Activated CD8-positive, alpha-beta memory T cell treated with anti-CD3 and anti-CD28 coated beads, Interleukin-2, amount 50 U/mL, for 1 hour (primary cell): ENCODE data around the gene METTL24.
"Not testable (repeated sequence)": the region's sequence is repeated elsewhere in the genome, so short reads cannot be mapped to it uniquely, and the experiment has no call there.

Experiments used
- DNase-seq: peaks from one replicate; pipeline ENCODE4 v3.0.0-alpha.2; 2020; ENCODE audit errors: extremely low read depth

The METTL24 gene

DNA sequence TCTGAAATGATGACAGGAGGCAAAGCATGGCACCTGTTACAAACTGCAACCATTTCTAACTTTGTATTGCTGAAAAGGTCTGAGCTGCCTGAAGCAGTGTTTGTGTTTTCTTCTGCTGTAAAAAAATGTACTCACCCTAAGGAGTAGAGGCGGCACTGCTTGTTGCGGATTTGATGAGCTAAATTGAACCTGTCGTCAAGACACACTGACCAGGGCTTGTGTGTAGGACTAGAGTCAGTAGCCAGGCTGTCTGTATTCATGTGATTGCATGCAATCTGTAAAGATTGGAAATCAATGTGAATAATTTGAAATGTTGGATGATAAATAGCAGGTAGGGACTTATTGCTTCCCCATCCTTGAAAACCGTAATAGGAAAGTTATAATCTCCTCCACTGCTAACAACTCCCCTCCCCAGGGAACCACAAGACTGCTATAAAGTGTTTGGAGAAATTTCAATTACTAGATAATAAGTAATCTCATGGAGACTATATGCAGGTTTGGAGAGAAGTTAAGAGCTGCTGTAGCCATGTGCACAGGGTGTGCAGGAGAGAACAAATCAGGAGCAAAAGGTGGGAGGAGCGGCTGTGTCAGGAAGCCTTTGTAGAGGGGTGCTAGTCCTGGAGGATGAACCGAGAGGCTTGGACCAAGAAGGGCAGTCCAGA, 42.8 kb downstream of the METTL24 start:
- DNase-seq, result no peak

GRCh38 chr6:110310861-110311446, 47.2 kb downstream of the METTL24 start:
- no peak for DNase-seq

- DNase-seq, result not testable (repeated sequence)
Observed at GRCh38 chr6:110309432-110309831, 48.7 kb downstream of the METTL24 start.

GRCh38 chr6:110307368-110307767, 50.8 kb downstream of the METTL24 start:
- DNase-seq, result no peak

- not testable (repeated sequence) for DNase-seq
Observed at GRCh38 chr6:110305832-110306231, 52.3 kb downstream of the METTL24 start.

GRCh38 chr6:110303692-110304091, 54.5 kb downstream of the METTL24 start:
- DNase-seq, result not testable (repeated sequence)

DNA sequence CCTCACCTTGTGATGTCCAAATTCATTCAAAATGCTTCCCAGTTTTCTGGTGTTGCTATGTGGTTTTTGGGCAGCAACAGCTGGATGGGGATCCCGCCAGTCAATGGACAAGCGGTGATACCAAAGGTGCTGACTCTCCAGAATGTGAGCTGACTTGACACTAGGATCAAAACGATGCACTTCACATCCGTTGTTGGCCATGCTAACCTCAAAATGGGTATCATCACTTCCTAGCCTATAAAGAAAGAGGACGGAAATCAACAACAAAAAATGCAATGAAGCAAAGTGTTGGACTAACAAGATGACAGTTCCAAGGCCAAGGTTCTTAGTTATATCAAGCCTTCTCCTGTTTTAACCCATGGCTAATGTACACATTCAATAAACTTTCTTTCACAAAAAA, 59.2 kb downstream of the METTL24 start:
- no peak for DNase-seq

GRCh38 chr6:110298411-110298810, 59.7 kb downstream of the METTL24 start:
- DNase-seq, result no peak

GRCh38 chr6:110296241-110297025, 61.7 kb downstream of the METTL24 start:
- DNase-seq, result no peak

DNA sequence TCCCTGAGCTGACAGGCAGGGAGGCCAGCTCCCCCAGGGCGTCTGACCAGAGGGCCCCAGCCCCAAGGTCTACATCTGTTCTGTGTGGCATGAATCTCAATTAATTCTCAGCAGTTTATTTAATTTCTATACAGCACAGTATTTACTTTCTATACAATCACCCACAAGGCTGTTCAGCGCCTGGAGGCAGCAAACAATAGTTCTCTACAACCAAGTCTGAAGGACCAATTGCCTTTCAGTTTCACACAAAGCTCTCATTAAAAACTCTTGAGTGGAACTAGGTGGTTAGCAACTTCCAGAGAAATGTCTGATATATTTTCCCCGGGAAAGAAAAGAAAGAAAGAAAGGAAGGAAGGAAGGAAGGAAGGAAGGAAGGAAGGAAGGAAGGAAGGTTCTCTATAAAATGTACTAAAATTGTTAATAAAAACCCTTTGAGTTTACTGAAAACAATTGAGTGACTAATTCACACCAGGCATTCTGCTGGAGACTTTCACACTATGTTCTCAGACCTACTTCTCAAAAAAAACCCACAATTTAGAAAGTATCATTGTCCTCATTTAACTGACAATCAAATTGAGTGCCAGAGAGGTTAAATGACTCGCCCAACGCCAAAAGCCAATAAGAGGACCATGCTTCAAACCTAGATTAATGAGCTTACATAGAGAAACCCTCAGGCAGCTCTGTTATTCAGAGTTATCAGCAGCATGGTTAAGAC, 62.5 kb downstream of the METTL24 start:
- DNase-seq, result no peak

- DNase-seq, result no peak
Observed at GRCh38 chr6:110287462-110288341, 70.4 kb downstream of the METTL24 start.

- DNase-seq, result no peak
Observed at GRCh38 chr6:110285306-110286060, 72.7 kb downstream of the METTL24 start.

- DNase-seq, result no peak
Observed at GRCh38 chr6:110284855-110285254, 73.3 kb downstream of the METTL24 start.

DNA sequence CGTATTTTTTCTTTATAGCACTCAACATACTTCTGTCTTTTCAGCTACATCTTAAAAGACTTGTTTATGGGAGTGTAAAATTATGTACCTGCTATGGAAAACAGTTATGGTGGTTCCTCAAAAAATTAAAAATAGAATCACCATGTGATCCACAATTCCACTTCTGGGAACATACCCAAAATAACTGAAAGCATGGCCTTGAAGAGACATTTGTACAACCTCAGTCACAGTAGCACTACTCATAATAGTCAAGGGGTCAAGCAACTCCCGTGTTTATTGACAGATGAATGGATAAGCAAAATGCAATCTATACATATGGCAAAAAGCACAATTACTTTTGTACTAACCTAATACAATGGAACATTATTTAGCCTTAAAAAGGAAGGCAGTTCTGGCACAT, 74.5 kb downstream of the METTL24 start:
- no peak for DNase-seq

- DNase-seq, result no peak
Observed at GRCh38 chr6:110282412-110282811, 75.7 kb downstream of the METTL24 start.

DNA sequence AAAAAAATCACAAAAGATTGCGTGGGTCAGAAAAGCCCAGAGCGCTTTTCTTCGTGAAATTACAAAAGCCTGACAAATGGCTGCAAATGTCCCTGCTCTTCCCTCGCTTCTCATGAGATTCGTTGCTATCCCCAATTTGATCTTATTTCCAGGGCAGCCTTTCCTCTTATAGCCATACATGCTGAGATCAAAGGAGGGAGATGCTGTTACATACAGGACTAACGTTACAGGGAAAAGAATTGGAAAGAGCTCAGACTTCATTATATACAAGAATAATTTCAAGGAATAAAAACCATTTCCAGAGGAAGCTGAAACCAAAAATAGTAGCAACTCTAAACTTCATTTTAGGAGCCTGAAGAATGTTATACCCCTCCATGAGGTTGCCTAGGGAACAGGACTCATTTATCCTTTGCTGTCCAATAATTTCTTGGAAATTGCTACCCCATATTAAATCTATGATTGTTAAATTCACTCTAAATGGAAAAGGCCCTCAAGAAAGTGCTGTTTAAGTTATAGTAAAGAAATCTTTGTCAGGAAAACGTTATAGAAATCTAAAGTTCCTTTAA, 81.0 kb downstream of the METTL24 start:
- DNase-seq, result no peak

GRCh38 chr6:110272781-110273180, 85.4 kb downstream of the METTL24 start:
- not testable (repeated sequence) for DNase-seq

- DNase-seq, result no peak
Observed at GRCh38 chr6:110271732-110272022, 86.5 kb downstream of the METTL24 start.

DNA sequence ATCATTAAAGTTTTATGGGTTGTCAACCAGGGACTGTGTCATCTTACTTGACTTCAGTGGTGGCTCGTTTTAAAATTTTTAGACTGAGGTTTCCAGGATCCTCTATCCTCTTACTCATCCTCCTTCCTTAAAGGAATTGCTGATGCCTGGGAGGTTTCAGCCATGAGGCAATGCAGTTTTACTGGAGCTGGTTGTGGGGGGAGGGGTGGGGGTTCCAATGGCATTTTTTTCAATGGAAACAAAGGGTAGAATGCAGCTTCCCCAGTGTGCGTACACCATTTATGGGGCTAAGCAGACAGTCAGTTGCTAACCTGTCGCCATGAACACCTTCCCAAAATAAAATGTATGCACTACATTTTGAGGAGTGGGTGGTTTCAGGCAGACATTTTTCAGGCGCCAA, 88.0 kb downstream of the METTL24 start:
- no peak for DNase-seq

DNA sequence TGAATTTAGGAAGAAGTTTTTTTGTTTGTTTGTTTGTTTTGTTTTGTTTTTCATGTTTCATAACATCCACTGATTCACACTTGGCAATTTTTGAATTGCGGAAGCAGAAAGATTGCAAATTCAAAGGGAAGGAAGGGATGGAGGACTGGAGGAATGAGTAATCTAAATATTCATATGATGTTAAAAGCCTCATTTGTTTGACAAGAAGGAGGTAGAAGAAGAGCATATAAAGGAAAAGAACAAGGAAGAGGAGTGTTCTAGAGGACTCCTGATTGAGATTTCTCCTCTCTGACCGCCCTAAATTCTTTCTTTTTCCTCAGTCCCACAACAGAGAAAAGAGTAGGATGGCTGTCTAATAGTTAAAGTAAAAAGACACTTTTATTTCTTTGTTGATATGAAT, 88.5 kb downstream of the METTL24 start:
- no peak for DNase-seq
